Smooth muscle cell (in vitro differentiated cells): ENCODE data around the gene HPCA. TPM values are rescaled to one million over a fixed set of nuclear protein-coding genes. Genes with fewer than 3 reads are reported as not detected.

Experiments
- DNase-seq: peaks from one replicate; lab custom pipeline; 2025; ENCODE audit not compliant: unreplicated experiment; lab: John Stamatoyannopoulos, UW
- H2AFZ ChIP-seq: fragments of 200-600 bp; sonication (generic); 2 replicates; pipeline ENCODE4 v1.6.0; 2016; ENCODE audit warnings: antibody characterized with exemption, low read depth, mild to moderate bottlenecking
- H3F3A ChIP-seq: fragments of 200-600 bp; sonication (generic); 2 replicates; pipeline ENCODE4 v1.6.0; 2017; ENCODE audit warnings: antibody characterized with exemption, low read depth
- H3K27ac ChIP-seq: fragments of 200-600 bp; sonication (generic); 2 replicates; pipeline ENCODE4 v1.5.1; 2016; ENCODE audit warnings: low read depth, mild to moderate bottlenecking
- H3K27me3 ChIP-seq: fragments of 200-600 bp; sonication (generic); 2 replicates; pipeline ENCODE4 v1.6.1; 2016; ENCODE audit warnings: low read depth, mild to moderate bottlenecking
- H3K36me3 ChIP-seq: fragments of 200-600 bp; sonication (generic); 2 replicates; pipeline ENCODE4 v1.5.1; 2016; ENCODE audit warnings: low read depth
- H3K4me1 ChIP-seq: fragments of 200-600 bp; sonication (generic); 2 replicates; pipeline ENCODE4 v1.5.1; 2016; ENCODE audit warnings: low read depth
- H3K4me2 ChIP-seq: fragments of 200-600 bp; sonication (generic); 2 replicates; pipeline ENCODE4 v1.6.0; 2016; ENCODE audit warnings: mild to moderate bottlenecking
- H3K4me3 ChIP-seq: fragments of 200-600 bp; sonication (generic); 2 replicates; pipeline ENCODE4 v1.5.1; 2016; ENCODE audit warnings: mild to moderate bottlenecking
- H3K79me2 ChIP-seq: fragments of 200-600 bp; sonication (generic); 2 replicates; pipeline ENCODE4 v1.6.0; 2016; ENCODE audit warnings: low read depth, mild to moderate bottlenecking
- H3K9ac ChIP-seq: fragments of 200-600 bp; sonication (generic); 2 replicates; pipeline ENCODE4 v1.6.0; 2016; ENCODE audit warnings: low read depth
- H3K9me3 ChIP-seq: fragments of 200-600 bp; sonication (generic); replicated peaks from 2 replicates; pipeline ENCODE4 v1.5.1; 2016; ENCODE audit warnings: low read depth
- H4K20me1 ChIP-seq: fragments of 200-600 bp; sonication (generic); 2 replicates; pipeline ENCODE4 v1.6.0; 2016; ENCODE audit warnings: low read depth
- WGBS: methylation state at CpG from one replicate; pipeline ENCODE4 v1.1.7; 2016; ENCODE audit warnings: low lambda C conversion rate; 5-methylcytosine and 5-hydroxymethylcytosine counted together
- polyA plus RNA-seq: library from polyadenylated mRNA; unstranded; fragments of >200 nt; fragmentation: Nextera tagmentation; extraction: Ambion mirVana; gene quantifications from 2 replicates; pipeline ENCODE4 v1.2.1, GENCODE V29; 2016
- total RNA-seq: library from RNA; depleted of rRNA; stranded (reverse); fragments of >200 nt; gene quantifications from 2 replicates; pipeline ENCODE4 v1.2.3, GENCODE V29; 2014
- TF ChIP-seq, protein P1 (sequence below): fragments of 200-600 bp; sonication (generic); IDR thresholded peaks from 2 replicates; pipeline ENCODE4 v1.5.1; 2017; ENCODE audit warnings: borderline replicate concordance, mild to moderate bottlenecking, antibody characterized with exemption; ENCODE audit not compliant: insufficient read depth, poor library complexity, severe bottlenecking

HPCA gene
- total RNA-seq (not detected in 2 replicates), polyA plus RNA-seq (0.24 TPM in 1 of 2 replicates, not detected in the other)

DNA sequence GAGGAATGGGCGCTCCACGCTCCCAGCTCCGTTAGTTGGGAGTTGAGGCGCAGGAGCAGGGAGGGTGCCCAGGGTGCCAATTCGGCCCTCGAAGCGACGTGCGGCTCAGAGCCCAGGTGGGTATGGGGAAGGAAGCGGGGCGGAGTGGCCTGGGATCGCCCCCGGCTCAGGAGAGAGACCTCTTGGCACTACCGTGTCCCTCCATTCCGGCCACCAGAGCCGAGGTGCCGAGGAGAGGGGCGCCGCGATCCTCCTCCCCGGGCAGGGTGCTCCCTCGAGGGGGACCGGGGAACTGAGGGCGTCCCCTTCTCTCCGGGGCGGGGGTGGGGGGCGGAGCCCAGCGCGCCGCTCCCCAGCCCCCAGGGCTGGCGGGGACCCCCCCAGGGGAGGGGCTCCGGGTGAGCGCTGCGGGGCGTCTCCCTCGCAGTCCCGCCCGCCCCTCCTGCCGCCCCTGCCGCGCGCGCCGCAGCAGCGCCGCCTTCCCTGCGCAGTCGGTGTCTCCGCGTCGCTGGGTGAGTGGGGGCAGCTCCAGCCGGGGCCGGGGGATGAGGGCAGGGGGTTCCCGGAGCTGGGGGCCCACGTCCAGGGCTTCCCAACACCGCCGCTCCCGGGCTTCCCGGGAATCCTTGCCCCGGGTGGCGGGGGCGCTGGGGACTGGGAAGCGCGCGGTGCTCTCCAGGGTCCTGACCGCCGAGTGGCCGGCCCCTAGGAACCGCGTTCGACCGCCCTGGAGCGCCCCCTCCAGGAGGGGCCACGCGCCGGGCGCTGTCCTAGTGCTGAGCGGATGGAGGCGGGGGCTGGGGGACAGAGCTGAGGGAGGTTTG is at the start of gene HPCA:
HPCA (plus strand) TSS at position 488 of the 824 bp plus-strand sequence. CDS start 2,408 bp downstream, outside the sequence.
- peak; percentile 58 for DNase-seq
- TF ChIP-seq, protein P1, sequence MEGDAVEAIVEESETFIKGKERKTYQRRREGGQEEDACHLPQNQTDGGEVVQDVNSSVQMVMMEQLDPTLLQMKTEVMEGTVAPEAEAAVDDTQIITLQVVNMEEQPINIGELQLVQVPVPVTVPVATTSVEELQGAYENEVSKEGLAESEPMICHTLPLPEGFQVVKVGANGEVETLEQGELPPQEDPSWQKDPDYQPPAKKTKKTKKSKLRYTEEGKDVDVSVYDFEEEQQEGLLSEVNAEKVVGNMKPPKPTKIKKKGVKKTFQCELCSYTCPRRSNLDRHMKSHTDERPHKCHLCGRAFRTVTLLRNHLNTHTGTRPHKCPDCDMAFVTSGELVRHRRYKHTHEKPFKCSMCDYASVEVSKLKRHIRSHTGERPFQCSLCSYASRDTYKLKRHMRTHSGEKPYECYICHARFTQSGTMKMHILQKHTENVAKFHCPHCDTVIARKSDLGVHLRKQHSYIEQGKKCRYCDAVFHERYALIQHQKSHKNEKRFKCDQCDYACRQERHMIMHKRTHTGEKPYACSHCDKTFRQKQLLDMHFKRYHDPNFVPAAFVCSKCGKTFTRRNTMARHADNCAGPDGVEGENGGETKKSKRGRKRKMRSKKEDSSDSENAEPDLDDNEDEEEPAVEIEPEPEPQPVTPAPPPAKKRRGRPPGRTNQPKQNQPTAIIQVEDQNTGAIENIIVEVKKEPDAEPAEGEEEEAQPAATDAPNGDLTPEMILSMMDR, result peak; percentile 79
- Histone ChIP-seq H3K27ac (no peak within 1 kb of the TSS), H3K36me3 (no peaks in the 10 kb centered on the region), H3K4me1 (no peaks in the 10 kb centered on the region), H3K4me2 (peak within 1 kb of the TSS; percentile 85), H3K9me3 (no peaks in the 10 kb centered on the region), H3F3A (no peaks in the 10 kb centered on the region), H3K27me3 (peaks cover 18% of the 10 kb centered on the region), H2AFZ (no peak within 1 kb of the TSS), H3K9ac (no peak within 1 kb of the TSS), H3K79me2 (no peaks in the 10 kb centered on the region), H4K20me1 (no peaks in the 10 kb centered on the region), H3K4me3 (peak within 1 kb of the TSS; percentile 38)
- WGBS, result 12% methylated on average over 10 of the region's 79 CpGs

DNA sequence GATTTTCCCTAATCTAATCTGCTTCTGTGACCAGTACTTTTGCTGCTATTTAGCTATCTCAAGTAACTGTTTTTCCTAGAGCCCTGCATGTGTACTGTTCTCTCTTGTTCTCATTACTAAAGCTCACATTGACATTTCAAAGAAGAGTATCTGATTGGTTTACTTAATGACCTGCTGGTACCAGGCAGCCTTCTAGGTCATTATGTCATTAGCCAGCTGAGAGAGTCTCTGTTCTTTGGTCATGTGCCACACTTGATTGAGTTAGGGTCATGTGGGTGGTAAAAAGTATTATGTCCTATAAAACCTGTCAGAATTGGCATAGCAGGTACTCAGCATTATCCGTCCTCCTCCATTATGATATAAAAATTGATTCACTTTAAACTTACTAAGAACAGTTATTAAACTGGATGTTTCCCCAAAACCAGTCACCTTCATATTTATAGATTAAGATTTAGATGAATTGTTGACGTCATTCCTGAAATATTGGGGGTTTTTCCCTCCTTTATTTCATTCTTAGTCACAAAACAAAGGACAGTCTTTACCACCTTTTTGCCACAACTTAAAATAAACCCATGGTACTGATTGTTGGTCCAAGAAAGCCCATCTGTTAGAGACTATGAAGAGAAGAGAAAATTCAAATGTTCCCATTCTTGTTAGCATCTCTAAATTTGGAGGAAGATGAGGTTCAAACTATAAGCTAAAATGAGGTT is 37.8 kb upstream of the HPCA start:
- Histone ChIP-seq H3K4me1 (no peaks in the 10 kb centered on the region), H3K4me3 (no peak overlapping the region), H3K79me2 (no peaks in the 10 kb centered on the region), H3F3A (no peaks in the 10 kb centered on the region), H3K4me2 (no peak overlapping the region), H3K9ac (no peak overlapping the region), H4K20me1 (no peaks in the 10 kb centered on the region), H2AFZ (no peak overlapping the region), H3K9me3 (no peaks in the 10 kb centered on the region), H3K27me3 (no peaks in the 10 kb centered on the region), H3K36me3 (peaks cover 3% of the 10 kb centered on the region), H3K27ac (no peak overlapping the region)
- WGBS, result 46% methylated on average over 2 of the region's 2 CpGs
- TF ChIP-seq, protein P1, result no peak
- DNase-seq, result no peak

DNA sequence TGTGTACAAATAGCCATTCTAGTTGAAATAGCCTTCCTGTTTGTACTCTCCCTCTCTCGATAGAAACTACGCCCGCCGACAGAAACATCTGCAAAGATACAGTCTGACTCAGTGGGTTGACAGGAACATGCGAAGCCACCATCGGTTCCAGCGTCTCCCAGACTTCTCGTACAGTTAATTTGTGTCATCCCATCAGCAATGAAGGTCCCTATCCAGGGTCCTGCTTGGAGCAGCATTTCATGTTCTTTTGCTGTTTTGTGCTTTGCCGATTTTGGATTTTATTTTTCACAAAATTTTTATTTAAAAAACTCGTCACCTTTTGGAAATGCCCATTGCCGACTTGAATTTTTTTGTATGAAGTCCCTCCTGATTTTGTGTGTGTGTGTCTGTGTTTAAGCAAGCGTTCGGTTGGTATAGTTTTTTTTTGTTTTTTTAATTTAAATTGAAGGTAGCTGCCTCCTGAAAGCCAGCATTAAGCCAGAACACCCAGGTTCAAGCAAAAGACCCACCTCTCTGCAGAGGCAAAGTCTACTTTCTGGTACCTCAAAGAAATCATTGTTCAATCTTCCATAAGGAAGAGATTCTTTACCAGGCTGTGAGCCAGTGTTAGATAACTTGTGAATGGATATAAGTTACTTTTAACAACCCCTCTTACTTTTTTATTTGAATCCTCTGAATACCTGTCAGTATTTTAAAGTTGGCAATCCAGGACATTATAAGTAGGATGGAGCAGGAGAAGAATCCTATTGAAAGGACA is 30.3 kb upstream of the HPCA start:
- Histone ChIP-seq H3K27me3 (no peaks in the 10 kb centered on the region), H3K27ac (no peak overlapping the region), H4K20me1 (peaks cover 6% of the 10 kb centered on the region), H3K9ac (no peak overlapping the region), H3F3A (no peaks in the 10 kb centered on the region), H3K4me1 (no peaks in the 10 kb centered on the region), H3K4me3 (no peak overlapping the region), H3K36me3 (peaks cover 4% of the 10 kb centered on the region), H3K4me2 (no peak overlapping the region), H3K79me2 (no peaks in the 10 kb centered on the region), H2AFZ (no peak overlapping the region), H3K9me3 (no peaks in the 10 kb centered on the region)
- DNase-seq, result no peak
- TF ChIP-seq, protein P1, result no peak
- WGBS, result 97% methylated on average over 13 of the region's 13 CpGs
